ENCODE data around the gene MPPED2.

DNA sequence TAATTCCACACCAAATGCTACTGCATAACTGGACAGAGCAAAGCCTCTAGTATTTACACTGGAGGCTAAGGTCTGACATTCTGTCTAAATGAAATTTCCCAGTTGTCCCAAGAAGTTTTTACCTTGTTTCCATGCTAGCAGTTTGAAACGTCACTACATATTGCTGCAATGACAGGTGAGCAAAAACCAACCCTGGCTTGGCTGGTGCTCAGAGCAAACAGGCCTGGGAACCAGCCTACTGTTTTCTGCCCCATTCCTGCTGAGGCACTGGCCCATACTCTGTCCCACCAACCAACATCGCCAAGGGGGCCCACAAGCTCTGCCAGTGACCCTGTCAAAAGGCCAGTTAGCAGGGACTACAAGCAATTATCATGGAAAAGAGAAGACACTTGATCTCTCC is 131.1 kb downstream of the MPPED2 start:
- TF ChIP-seq GATA2 (IDR thresholded peaks at IDR 0.05; ENCODE audit: low read depth, low read length), result no peak
- TF ChIP-seq GATA3 (IDR thresholded peaks at IDR 0.05; ENCODE audit: low read depth, low read length), result no peak

Data from SH-SY5Y (cell line).